Central memory CD4-positive, alpha-beta T cell (primary cell): ENCODE results near the gene RBL1.
A peak's percentile ranks its signal among the peaks of the same experiment; 100 is the strongest.

Experiments
- DNase-seq: peaks from one replicate; pipeline ENCODE4 v3.0.0; 2022

The RBL1 gene

DNA sequence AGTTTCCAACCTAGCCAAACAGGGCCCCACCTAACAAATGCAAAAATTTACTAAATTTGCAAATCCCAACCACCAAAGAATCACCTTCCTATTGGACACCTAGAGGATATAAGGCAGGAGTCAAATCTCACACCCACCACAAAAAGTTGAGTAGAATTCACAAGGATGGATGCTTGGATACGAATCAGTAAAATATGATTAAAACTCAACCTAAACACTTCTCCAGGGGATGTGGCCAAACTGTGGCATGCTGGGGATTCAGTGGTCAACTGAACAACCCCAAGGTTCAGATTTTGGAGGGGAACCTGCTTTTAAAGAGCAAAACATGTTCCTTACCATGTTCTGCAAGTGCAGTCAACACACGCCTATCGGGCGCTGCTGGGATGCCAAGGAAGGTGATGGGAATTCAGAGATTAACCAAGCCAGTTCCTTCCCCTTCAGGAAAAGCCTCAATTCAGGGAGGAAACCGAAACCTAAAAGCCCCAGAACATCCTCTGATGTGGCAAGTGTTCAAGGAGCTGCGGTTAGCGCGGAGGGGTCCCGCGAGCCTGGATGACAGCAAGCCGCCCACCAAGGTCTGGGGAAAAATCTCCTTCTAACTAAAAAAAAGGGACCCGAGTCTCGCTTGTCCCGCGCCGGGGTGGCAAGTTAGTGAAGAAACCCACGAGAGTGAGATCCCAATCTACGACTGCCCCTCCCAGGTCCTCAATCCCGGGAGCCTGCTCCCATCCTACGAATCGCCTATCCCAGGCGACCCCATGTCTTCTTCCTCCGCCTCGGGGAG, 145.2 kb downstream of the RBL1 start:
- peak; percentile 54 for DNase-seq
